ENCODE measurements around the gene KCNQ1OT1. TPM values are rescaled to one million over a fixed set of nuclear protein-coding genes. Genes with fewer than 3 reads are reported as not detected.

KCNQ1OT1 gene
- total and polyA plus RNA-seq, 9 of the 15 experiments (the other 6 are each of a cell fraction or from before 2014, with no cell fraction given) = 0.04 to 2.3 (median 0.74) TPM

DNA sequence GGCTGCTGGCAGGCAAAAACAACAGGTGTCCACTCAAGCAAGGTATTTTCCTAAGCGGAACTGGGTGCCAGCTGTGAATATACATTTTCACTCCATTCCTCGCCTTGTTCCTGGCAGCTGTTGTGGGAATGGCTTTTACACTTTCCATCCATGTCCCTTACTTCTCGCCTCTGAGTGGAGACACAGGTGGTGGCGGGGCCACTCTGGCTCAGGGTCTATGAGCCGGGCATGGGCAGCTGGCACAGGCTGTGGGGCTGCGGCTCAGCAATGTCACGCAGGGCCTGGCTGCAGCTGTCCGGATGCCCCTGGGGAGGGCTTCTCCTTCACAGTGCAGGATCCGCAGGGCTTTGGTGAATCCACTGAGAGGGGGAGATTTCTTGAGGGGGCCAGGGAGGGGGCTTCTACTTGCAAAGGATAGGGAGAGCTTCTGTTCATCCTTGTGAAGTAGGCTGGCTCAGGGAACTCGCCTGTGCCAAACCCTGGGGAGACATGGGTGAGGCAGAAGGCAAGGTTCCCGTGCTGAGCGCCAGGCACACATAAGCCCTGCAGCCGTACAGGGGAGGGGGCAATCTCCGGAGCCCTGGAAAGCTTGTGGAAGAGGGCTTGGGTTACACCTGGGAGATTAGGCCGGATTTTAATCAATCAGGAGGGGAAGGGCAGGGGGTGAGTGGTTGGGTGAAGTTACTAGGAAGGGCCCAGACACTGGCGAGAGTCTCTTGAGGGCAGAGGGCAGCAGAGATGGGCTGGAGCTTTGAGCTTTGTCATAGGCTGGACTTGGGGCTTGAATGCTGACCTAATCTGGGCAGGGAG, 45.7 kb downstream of the KCNQ1OT1 start:
- in situ Hi-C loops (cut with MboI) = no loop called here
- Histone ChIP-seq H2AFZ (ENCODE audit: low read depth, low read length) (no peak overlapping the region), H3K27me3 (ENCODE audit: control insufficient read depth in 2 of 2, insufficient read depth in 2 of 2, low read length in 2 of 2) (no peaks in the 10 kb centered on the region), H3K9me3 (replicated peaks; ENCODE audit: control insufficient read depth, insufficient read depth, low read depth, low read length) (peaks cover 38% of the 10 kb centered on the region), H4K20me1 (replicated peaks; ENCODE audit: control insufficient read depth, insufficient read depth, low read length) (no peaks in the 10 kb centered on the region), H3K4me1 (replicated peaks in 1 of 2; ENCODE audit: control insufficient read depth in 2 of 2, insufficient read depth in 2 of 2, low read length in 2 of 2) (no peaks in the 10 kb centered on the region), H3K79me2 (ENCODE audit: control insufficient read depth, insufficient read depth, low read length) (no peaks in the 10 kb centered on the region), H3K4me3 (no peak overlapping the region), H3K9me1 (ENCODE audit: control insufficient read depth, insufficient read depth, low read length) (no peaks in the 10 kb centered on the region), H3K27ac (ENCODE audit: extremely low read depth, low read depth, low read length) (no peak overlapping the region), H3K9ac (ENCODE audit: insufficient read depth in 1 of 2, low read depth in 2 of 2, low read length in 2 of 2) (no peak overlapping the region), H3K36me3 (ENCODE audit: control insufficient read depth, insufficient read depth, low read length) (no peaks in the 10 kb centered on the region), H3K4me2 (ENCODE audit: insufficient read depth, low read length) (no peak overlapping the region)
- POLR2A ChIA-PET = interaction anchor here (0.7 kb wide), 2 partner anchors 91 to 396 kb away, joined by 3 to 5 read pairs; no protein-coding TSS in a partner anchor
- DNase-seq (ENCODE audit: extremely low read depth in 1 of 4, low spot score in 3 of 4) = peak in 2 of 4 experiments; percentile 4 to 5
- no peak for ATAC-seq
- 45% methylated on average over 15 of the region's 16 CpGs for WGBS (ENCODE audit: insufficient coverage, low coverage, missing lambda C conversion rate)
- CTCF ChIA-PET (ENCODE audit: low intra/inter-chr PET ratio) = no interaction called here
- intact Hi-C loops (cut with micrococcal nuclease) = no loop called here
- FAIRE-seq = no peak
- no TSS peak for BruUV-seq (replicated peaks)
- peak; percentile 35; the same call in 1 of the 2 replicates for TF ChIP-seq POLR2G (IDR thresholded peaks at IDR 0.05; ENCODE audit: low read depth, low read length)
- TF ChIP-seq, protein P1, sequence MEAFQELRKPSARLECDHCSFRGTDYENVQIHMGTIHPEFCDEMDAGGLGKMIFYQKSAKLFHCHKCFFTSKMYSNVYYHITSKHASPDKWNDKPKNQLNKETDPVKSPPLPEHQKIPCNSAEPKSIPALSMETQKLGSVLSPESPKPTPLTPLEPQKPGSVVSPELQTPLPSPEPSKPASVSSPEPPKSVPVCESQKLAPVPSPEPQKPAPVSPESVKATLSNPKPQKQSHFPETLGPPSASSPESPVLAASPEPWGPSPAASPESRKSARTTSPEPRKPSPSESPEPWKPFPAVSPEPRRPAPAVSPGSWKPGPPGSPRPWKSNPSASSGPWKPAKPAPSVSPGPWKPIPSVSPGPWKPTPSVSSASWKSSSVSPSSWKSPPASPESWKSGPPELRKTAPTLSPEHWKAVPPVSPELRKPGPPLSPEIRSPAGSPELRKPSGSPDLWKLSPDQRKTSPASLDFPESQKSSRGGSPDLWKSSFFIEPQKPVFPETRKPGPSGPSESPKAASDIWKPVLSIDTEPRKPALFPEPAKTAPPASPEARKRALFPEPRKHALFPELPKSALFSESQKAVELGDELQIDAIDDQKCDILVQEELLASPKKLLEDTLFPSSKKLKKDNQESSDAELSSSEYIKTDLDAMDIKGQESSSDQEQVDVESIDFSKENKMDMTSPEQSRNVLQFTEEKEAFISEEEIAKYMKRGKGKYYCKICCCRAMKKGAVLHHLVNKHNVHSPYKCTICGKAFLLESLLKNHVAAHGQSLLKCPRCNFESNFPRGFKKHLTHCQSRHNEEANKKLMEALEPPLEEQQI (IDR thresholded peaks at IDR 0.05) = no peak
